CD4-positive, alpha-beta T cell treated with Interleukin-4 for 1 hour (primary cell): ENCODE results near the gene PRPSAP2.

ENCODE experiments used
- DNase-seq, 2 donors: peaks; one replicate each; pipeline ENCODE4 v3.0.0-alpha.2; 2020 to 2022

The PRPSAP2 gene

DNA sequence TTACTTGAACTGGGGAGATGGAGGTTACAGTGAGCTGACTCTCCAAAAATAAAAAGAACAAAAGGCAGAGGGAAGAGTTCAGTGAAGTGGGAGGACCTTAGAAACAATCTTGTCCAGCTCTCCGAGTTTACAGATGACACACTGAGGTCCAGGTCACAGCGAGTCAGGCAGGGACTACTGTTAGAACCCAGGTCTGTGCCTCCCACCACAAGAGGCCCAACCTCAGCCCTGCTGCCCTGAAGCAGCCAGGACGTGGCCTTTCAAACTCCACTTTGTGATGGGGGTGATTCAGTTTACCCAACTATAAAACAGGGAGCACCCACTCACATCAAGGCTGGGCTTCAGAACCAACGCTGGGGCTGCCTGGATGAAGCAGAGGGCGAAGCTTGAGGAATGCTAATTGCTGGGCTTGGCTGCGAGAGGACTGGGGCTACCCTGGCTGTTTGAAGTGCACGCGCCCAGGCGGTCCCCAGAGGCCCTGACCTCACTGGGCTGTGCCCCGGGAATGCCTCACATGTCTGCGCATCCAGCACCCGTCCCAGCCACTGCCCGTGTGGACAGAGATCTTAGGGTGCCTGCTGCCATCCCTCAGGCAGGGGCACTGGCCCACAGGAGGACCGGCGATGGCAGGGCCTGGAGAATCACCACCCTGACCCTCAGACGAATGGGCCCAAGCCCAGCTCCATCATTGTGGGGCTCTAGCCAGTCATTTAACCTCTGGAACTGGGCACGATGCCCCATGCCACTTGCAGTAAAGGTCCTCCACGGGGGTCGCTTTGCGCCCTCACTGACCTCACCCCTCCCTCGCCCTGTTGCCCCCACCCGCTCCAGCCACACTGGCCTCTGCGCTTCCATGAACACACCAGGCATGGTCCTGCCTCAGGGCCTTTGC is 105.4 kb downstream of the PRPSAP2 start:
- no peak for DNase-seq

DNA sequence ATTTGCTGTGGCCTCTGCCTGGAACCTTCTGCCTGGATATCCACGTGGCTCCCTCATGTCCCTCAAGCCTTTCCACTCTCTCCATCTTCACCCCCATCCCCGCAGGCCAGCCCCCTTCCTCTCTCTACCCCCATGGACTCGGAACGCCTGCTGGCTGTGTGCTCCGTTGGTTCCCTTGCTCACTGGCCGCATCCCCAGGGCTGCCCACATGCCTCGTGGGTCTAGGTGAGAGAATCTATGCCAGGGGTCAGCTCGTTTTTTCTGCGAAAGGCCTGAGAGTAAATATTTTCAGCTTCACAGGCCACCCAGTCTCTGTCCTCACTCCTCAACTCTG is 106.1 kb downstream of the PRPSAP2 start:
- no peak for DNase-seq

DNA sequence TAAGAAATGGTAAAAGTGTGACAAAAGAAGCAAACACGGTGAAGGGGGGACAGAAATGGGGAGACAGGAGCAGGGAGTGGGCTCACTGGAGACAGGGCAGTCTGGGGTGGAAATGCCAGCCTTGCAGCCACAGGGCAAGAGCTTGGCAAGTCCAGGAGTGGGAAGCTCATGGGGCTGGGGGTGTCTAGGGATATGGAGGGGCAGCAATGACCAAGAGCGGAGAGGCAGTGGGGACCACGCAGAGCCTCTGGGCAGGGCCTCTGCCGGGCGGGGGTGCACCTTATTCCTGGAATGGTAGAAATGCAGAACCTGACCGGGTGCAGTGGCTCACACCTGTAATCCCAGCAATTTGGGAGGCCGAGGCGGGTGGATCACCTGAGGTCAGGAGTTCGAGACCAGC is 106.6 kb downstream of the PRPSAP2 start:
- DNase-seq: no peak

- no peak for DNase-seq
Measured at GRCh38 chr17:18965530-18966236, 107.8 kb downstream of the PRPSAP2 start.

- DNase-seq: no peak
Measured at GRCh38 chr17:18966831-18967624, 109.1 kb downstream of the PRPSAP2 start.

DNA sequence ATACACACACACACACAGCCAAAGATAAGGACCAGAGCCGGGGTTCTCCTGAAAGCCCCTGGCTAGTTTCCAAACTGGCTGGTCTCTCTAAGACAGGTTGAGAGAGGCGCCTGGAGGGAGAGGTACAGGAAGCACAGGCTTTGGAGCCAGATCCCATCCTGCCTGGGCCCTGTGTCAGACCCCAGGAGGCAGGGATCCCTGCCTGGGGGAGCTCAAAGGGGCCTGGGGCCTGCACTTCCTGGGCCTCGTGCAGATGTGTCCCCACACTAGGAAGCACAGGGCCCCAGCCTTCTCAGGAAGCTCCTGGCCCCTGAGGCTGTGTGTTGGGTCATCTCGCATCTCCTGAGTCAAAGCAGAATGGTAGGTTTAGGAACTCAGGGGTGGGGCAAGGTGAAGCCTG is 110.0 kb downstream of the PRPSAP2 start:
- no peak for DNase-seq

DNA sequence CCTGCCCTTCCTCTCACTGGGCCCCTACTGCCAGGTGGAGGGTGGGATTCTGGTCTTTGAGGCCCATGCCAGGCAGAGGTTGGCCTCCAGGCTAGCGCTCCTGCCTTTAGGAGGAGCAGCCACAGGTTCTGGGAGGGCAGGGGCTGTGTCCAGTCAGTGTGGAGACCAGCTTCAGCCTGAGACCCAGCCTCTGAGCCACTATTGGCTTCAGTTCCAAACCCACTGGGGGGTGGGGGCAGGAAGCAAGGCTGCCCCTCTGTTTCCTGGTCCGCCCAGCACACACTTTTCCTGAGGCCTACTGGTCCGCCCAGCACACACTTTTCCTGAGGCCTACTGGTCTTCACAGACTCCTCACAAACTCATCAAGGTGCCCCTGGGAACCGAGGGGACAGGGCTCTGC is 110.4 kb downstream of the PRPSAP2 start:
- DNase-seq: no peak

DNA sequence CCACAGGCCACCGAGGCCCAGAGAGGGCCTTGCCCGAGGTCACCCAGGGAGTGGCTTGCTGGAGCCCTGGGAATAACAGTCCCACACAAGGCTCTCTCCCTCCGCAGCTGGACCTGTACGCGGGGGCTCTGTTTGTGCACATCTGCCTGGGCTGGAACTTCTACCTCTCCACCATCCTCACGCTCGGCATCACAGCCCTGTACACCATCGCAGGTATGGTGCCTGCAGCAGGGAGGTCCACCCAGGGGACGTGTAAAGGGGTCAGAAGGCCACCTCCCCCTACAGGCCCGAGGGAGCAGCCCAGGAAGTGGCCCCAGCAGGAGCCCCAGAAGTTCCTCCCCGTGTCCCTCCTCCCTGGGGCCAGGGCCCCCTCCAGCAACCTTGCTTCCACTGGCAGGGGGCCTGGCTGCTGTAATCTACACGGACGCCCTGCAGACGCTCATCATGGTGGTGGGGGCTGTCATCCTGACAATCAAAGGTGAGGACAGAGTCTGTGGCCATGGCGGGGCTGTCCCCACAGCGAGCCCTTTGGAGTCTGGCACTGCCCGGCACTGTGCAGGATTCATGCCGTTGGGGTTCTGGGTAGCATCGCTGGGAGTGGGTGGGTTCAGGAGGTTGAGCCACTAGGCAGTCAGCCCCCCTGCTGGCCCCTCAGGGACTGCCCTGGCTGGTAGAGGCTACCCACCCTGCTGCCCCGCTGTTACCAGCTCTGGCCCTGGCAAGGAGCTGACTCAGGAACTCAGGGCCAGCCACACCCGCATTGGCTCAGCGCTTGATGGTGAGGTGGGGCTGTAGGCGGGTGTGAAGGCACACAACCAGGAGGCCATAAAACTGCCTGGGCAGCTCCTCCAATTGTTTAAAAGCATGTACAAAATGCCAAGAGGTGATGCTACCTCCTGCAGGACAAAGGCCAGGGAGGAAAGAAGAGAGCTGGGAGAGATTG is 111.3 kb downstream of the PRPSAP2 start:
- DNase-seq: no peak

DNA sequence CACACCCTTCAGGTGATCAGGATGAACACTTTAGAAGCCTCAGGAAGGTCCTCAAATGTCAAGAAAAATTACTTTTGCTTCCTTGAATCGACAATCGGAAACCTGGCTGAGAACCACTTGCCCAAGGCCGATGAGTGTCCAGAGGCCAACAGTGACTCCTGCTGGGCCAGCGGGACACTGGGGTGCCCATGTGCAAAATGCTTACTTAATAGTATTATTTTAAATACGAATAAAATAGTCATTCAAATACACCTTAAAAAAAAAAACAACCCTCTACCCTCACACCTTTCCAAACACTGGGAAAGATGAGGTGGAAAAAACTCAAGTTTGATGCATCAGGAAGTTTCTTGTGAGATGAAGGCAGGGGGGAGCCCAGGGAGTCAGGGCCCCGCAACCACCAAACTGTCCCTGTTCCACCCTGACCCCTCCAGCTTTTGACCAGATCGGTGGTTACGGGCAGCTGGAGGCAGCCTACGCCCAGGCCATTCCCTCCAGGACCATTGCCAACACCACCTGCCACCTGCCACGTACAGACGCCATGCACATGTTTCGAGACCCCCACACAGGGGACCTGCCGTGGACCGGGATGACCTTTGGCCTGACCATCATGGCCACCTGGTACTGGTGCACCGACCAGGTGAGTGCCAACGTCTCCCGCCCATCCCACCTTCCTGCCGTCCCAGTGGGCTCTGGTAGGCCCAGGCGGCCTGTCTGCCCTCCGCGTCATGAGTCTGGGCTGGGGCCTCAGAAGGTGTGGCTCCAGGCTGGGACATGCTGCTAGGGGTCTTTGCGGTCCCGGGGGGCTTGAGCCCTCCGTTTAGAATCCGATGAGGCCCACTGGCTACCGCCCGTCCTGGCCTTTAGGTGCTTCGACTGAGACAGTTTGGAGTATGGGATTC is 112.9 kb downstream of the PRPSAP2 start:
- no peak for DNase-seq

- DNase-seq: no peak
Measured at GRCh38 chr17:18971801-18972200, 113.9 kb downstream of the PRPSAP2 start.

GRCh38 chr17:18974407-18975149 is 116.6 kb downstream of the PRPSAP2 start:
- no peak for DNase-seq

DNA sequence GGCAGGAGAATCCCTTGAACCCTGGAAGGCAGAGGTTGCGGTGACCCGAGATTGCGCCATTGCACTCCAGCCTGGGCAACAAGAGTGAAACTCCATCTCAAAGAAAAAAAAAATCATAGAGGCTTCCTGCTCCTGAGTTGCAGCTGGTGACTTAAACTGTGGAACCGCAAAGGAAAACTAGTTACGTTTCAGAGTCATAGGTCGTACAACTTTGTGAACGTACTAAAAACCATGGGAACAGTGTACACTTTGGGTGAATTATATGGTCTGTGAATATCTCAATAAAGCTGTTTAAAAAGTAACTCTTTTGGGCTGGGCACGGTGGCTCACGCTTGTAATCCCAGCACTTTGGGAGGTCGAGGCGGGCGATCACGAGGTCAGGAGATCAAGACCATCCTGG is 117.7 kb downstream of the PRPSAP2 start:
- no peak for DNase-seq

DNA sequence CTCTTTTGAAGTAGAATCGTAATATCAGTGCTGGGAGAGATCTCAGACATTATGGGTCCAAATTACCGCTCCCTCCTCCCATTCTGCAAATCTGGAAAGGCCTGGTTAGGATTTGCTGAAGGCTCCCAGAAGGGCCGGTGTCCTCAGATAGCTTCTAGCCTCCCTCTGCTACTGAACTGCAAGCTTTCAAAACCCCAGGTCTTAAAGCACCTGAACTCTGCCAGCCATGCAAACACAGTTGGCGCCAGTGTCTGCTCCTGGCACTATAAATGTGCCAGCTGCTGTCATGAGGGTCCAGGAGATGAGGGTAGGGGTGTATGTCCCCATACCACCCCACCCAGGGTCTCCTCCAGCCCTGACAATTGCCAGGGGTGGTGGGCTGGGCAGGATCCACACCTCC is 118.3 kb downstream of the PRPSAP2 start:
- DNase-seq: no peak

- no peak for DNase-seq
Measured at GRCh38 chr17:18977021-18977420, 119.1 kb downstream of the PRPSAP2 start.

GRCh38 chr17:18977646-18978045 is 119.7 kb downstream of the PRPSAP2 start:
- no peak for DNase-seq

- no peak for DNase-seq
Measured at GRCh38 chr17:18978050-18978449, 120.1 kb downstream of the PRPSAP2 start.

GRCh38 chr17:18978655-18979054 is 120.7 kb downstream of the PRPSAP2 start:
- DNase-seq: no peak
